Adrenal gland (tissue), 5 donors: Measurements from ENCODE around the gene ZNF543.

Experiments used
- CTCF ChIP-seq, 6 experiments: fragments of 450-650 bp in 4 of 6; fragments of 200-600 bp in 2 of 6; sonication (generic) in 1 of 6; IDR thresholded peaks; 1 replicate in 5 of 6; 2 replicates in 1 of 6; pipeline versions ENCODE4 v1.5.1 to v1.8.0; 2016 to 2021; ENCODE audit warnings: antibody characterized with exemption in 6 of 6, mild to moderate bottlenecking in 2 of 6, moderate library complexity in 1 of 6
- POLR2A ChIP-seq, 2 donors: fragments of 450-650 bp; IDR thresholded peaks; one replicate each; pipeline ENCODE4 v1.6.1; 2017; ENCODE audit warnings: antibody characterized with exemption in 2 of 2, mild to moderate bottlenecking in 2 of 2, moderate library complexity in 1 of 2
- donor health status: DM: no; HTN: no; CAD: no.

GRCh38 chr19:57302727-57303401 is 17.4 kb upstream of the ZNF543 start:
- no peak for TF ChIP-seq POLR2A (IDR thresholded peaks at IDR 0.05)
- no peak for TF ChIP-seq CTCF (IDR thresholded peaks at IDR 0.05)
